Lower leg skin (tissue), 4 donors: ENCODE data around the gene NEB. TPM values are rescaled to one million over a fixed set of nuclear protein-coding genes. Genes with fewer than 3 reads are reported as not detected.
"Not testable (repeated sequence)": the region's sequence is repeated elsewhere in the genome, so short reads cannot be mapped to it uniquely, and the experiment has no call there.

ENCODE experiments used
- DNase-seq, 2 donors: peaks; one replicate each; pipeline ENCODE4 v3.0.0-alpha.2; 2019; ENCODE audit warnings: low spot score in 2 of 2
- H3K4me3 ChIP-seq: fragments of 200-600 bp; sonication (generic); 2 replicates; pipeline ENCODE4 v1.5.1; 2017; ENCODE audit warnings: mild to moderate bottlenecking, low read depth; ENCODE audit not compliant: poor library complexity, severe bottlenecking
- POLR2A ChIP-seq, 2 donors: fragments of 450-650 bp; IDR thresholded peaks; one replicate each; pipeline ENCODE4 v1.6.1; 2016 to 2017; ENCODE audit warnings: antibody characterized with exemption in 2 of 2, mild to moderate bottlenecking in 1 of 2, moderate library complexity in 1 of 2
- WGBS, 2 donors: methylation state at CpG; one replicate each; pipeline ENCODE4 v1.1.5; 2018; 5-methylcytosine and 5-hydroxymethylcytosine counted together
- intact Hi-C: fragments of 100-400 bp; cut with DNase I; formaldehyde crosslinking; loops from one replicate; pipeline ENCODE4 v1.15.0; 2023; ENCODE audit warnings: low total_unique reads
- total RNA-seq, 4 donors: library from RNA; depleted of rRNA; stranded (reverse); fragments of >200 nt; gene quantifications; one replicate each; pipeline ENCODE4 v1.1.0, GENCODE V29; 2016
- TF ChIP-seq, protein P1 (sequence below), 3 donors: fragments of 450-650 bp; IDR thresholded peaks; one replicate each; pipeline ENCODE4 v1.5.1; 2016; ENCODE audit warnings: antibody characterized with exemption in 3 of 3, mild to moderate bottlenecking in 3 of 3, moderate library complexity in 2 of 3

Gene NEB
- total RNA-seq, 4 donors from 2014 or later = 4.7 to 15.6 (median 6.9) TPM

DNA sequence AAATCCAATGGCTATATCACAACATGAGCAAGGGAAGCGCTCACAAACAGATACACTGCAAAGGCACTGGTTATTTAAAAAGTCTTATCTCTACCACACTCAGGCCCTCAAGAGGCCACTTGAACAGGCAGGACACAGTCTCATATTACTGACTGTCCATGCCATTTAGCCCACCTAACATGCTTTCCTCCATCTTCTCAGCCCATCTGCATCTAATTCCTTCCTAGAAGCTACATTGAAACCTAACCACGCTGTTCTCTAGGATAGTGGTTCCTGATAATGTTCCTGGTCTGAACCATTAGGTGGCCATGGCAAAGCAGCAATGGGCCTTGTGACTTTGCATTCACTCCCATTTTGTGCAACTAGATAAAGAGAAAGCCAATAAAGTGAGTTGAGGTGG lies 22.5 kb upstream of the NEB start:
- no peak overlapping the region for H3K4me3 ChIP-seq
- DNase-seq = no peak
- intact Hi-C loops = no loop called here
- 63 to 94% methylated on average over 2 of the region's 2 CpGs for WGBS, 2 donors
- TF ChIP-seq, protein P1, sequence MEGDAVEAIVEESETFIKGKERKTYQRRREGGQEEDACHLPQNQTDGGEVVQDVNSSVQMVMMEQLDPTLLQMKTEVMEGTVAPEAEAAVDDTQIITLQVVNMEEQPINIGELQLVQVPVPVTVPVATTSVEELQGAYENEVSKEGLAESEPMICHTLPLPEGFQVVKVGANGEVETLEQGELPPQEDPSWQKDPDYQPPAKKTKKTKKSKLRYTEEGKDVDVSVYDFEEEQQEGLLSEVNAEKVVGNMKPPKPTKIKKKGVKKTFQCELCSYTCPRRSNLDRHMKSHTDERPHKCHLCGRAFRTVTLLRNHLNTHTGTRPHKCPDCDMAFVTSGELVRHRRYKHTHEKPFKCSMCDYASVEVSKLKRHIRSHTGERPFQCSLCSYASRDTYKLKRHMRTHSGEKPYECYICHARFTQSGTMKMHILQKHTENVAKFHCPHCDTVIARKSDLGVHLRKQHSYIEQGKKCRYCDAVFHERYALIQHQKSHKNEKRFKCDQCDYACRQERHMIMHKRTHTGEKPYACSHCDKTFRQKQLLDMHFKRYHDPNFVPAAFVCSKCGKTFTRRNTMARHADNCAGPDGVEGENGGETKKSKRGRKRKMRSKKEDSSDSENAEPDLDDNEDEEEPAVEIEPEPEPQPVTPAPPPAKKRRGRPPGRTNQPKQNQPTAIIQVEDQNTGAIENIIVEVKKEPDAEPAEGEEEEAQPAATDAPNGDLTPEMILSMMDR (IDR thresholded peaks at IDR 0.05) = no peak
- TF ChIP-seq POLR2A (IDR thresholded peaks at IDR 0.05) = no peak

- TF ChIP-seq POLR2A (IDR thresholded peaks at IDR 0.05) = no peak
- TF ChIP-seq, protein P1 (IDR thresholded peaks at IDR 0.05) = no peak
- 81 to 83% methylated on average over 1 of the region's 1 CpG for WGBS, 2 donors
- H3K4me3 ChIP-seq = no peak overlapping the region
- intact Hi-C loops = no loop called here
- no peak for DNase-seq
These were observed 20.1 kb upstream of the NEB start for GRCh38 chr2:151754253-151754897.

DNA sequence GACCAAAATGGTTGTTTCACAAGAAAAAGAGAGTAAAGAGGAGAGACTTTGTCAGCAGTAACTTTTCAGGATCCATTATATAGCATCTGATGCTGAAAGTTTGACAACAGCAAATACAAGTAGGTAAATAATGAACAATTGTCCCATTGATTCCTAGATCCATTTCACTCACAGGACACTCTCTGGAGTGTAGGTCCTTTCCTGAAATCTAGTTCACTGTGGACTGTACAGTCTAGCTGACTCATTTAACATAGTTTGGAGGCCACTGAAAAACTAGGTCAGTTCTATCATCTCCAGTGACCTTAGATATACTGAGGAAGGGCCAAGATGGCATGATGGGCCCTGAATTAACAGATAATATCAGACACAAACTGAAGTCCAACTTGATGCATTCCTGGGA lies 19.3 kb upstream of the NEB start:
- TF ChIP-seq, protein P1 (IDR thresholded peaks at IDR 0.05) = no peak
- no peak for TF ChIP-seq POLR2A (IDR thresholded peaks at IDR 0.05)
- H3K4me3 ChIP-seq = no peak overlapping the region
- intact Hi-C loops = no loop called here
- DNase-seq = no peak

DNA sequence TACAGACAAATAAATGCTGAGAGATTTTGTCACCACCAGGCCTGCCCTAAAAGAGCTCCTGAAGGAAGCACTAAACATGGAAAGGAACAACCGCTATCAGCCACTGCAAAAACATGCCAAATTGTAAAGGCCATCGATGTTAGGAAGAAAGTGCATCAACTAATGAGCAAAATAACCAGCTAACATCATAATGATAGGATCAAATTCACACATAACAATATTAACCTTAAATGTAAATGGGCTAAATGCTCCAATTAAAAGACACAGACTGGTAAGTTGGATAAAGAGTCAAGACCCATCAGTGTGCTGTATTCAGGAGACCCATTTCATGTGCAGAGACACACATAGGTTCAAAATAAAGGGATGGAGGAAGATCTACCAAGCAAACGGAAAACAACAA lies 11.0 kb upstream of the NEB start:
- not testable (repeated sequence) for H3K4me3 ChIP-seq, DNase-seq
- 88 to 94% methylated on average over 3 of the region's 3 CpGs for WGBS, 2 donors
- intact Hi-C loops = loop anchor here (10.0 kb wide), 1 partner anchor 1790 kb away; no protein-coding TSS in a partner anchor

GRCh38 chr2:151730262-151730975 lies 3.9 kb downstream of the NEB start:
- DNase-seq = no peak
- WGBS, 2 donors = 68% methylated on average over 5 of the region's 5 CpGs
- intact Hi-C loops = no loop called here
- no peak overlapping the region for H3K4me3 ChIP-seq
- no peak for TF ChIP-seq POLR2A (IDR thresholded peaks at IDR 0.05)
- TF ChIP-seq, protein P1 (IDR thresholded peaks at IDR 0.05) = no peak

GRCh38 chr2:151729837-151730236 lies 4.4 kb downstream of the NEB start:
- intact Hi-C loops = no loop called here
- no peak for DNase-seq
- TF ChIP-seq, protein P1 (IDR thresholded peaks at IDR 0.05) = no peak
- TF ChIP-seq POLR2A (IDR thresholded peaks at IDR 0.05) = no peak
- no peak overlapping the region for H3K4me3 ChIP-seq
- WGBS, 2 donors = 39 to 57% methylated on average over 1 of the region's 1 CpG
